Measurements from ENCODE around the gene MRPL12. TPM values are rescaled to one million over a fixed set of nuclear protein-coding genes. Genes with fewer than 3 reads are reported as not detected.
A peak's percentile ranks its signal among the peaks of the same experiment; 100 is the strongest.

MRPL12 gene
- total and polyA plus RNA-seq, 8 donors, result 27.2 to 72.2 (median 35.3) TPM

DNA sequence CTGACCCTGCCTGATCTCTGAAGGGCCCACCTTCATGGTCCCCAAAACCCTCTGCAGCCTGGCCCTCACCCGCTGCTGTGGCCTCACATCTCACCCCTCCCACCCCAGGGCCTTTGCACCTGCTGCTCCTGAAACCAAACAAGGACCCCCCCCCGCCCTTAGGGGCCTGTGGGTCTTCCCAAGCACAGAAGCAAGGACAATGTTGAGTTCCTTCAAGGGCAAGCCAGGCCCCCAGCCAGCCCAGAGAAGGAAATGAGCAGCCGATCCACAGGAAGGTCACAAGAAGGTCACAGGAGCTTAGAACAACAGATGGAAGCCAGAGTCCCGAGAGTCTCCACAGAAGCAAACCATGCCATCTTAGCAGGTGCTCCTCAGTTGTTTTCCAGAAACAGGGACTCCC is 46.3 kb upstream of the MRPL12 start:
- Histone ChIP-seq H3K27ac (no peak overlapping the region), H3K9me3 (no peaks in the 10 kb centered on the region), H3K27me3 (peaks cover 0 to 15% of the 10 kb centered on the region in 2 donors), H3K4me3 (no peak overlapping the region), H3K4me1 (peaks cover 0 to 6% of the 10 kb centered on the region in 2 donors), H3K36me3 (no peaks in the 10 kb centered on the region)
- intact Hi-C loops (cut with DNase I), result no loop called here
- DNase-seq (no peak), ATAC-seq (no peak)
- TF ChIP-seq, protein P1, sequence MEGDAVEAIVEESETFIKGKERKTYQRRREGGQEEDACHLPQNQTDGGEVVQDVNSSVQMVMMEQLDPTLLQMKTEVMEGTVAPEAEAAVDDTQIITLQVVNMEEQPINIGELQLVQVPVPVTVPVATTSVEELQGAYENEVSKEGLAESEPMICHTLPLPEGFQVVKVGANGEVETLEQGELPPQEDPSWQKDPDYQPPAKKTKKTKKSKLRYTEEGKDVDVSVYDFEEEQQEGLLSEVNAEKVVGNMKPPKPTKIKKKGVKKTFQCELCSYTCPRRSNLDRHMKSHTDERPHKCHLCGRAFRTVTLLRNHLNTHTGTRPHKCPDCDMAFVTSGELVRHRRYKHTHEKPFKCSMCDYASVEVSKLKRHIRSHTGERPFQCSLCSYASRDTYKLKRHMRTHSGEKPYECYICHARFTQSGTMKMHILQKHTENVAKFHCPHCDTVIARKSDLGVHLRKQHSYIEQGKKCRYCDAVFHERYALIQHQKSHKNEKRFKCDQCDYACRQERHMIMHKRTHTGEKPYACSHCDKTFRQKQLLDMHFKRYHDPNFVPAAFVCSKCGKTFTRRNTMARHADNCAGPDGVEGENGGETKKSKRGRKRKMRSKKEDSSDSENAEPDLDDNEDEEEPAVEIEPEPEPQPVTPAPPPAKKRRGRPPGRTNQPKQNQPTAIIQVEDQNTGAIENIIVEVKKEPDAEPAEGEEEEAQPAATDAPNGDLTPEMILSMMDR (IDR thresholded peaks at IDR 0.05), result no peak

DNA sequence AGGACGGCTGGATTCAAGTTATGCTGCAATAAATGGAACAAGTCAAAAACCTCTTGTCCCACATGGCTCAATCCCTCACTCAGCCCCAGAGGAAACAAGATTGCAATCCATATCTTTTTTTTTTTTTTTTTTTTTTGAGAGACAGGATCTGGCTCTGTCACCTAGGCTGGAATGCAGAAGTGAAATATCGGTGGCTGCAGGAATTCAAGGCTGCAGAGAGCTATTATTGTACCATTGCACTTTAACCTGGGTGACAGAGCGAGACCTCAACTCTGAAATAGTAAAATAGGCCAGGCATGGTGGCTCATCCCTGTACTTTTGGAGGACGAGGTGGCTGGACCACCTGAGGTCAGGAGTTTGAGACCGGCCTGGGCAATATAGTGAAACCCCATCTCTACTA is 44.1 kb upstream of the MRPL12 start:
- TF ChIP-seq, protein P1 (IDR thresholded peaks at IDR 0.05), result no peak
- no peak for DNase-seq
- intact Hi-C loops (cut with DNase I), result no loop called here
- Histone ChIP-seq H3K36me3 (no peaks in the 10 kb centered on the region), H3K4me3 (no peak overlapping the region), H3K4me1 (peaks cover 0 to 3% of the 10 kb centered on the region in 2 donors), H3K9me3 (no peaks in the 10 kb centered on the region), H3K27ac (peak overlapping the region in 1 of 2 donors; percentile 55), H3K27me3 (peaks cover 0 to 1% of the 10 kb centered on the region in 2 donors)
- ATAC-seq, result peak; percentile 57

DNA sequence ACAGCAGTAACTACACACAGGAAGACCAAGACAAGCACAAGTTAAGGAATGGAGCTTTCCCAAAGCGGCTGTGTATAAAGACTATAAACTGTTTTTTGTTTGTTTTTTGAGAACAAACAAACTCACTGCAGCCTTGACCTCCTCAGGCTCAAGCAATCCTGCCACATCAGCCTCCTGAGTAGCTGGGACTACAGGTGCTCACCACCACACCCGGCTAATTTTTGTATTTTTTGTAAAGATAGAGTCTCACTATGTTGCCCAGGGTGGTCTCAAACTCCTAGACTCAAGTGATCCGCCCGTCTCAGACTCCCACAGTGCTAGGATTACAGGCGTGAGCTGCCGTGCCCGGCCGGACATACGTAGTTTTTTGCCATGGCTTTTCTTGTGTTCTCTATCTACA is 42.7 kb upstream of the MRPL12 start:
- H3K27ac ChIP-seq, result no peak overlapping the region
- ATAC-seq, result no peak

DNA sequence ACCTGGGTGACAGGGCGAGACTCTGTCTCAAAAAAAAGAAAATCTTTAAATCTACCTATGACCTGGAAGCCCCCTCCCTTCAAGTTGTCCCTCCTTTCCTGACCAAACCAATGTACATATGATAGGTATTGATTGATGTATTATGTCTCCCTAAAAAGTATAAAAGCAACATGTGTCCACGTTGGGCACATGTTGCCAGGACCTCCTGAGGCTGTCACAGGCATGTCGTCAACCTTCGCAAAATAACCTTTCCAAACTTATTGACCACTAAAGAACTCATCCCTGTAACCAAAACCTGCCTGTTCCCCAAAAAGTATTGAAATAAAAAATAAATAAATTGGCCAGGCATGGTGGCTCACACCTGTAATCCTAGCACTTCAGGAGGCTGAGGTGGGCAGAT is 41.2 kb upstream of the MRPL12 start:
- Histone ChIP-seq H3K4me1 (peaks cover 9 to 16% of the 10 kb centered on the region in 2 donors), H3K27me3 (no peaks in the 10 kb centered on the region), H3K9me3 (no peaks in the 10 kb centered on the region), H3K27ac (no peak overlapping the region), H3K36me3 (peaks cover 0 to 9% of the 10 kb centered on the region in 2 donors), H3K4me3 (no peak overlapping the region)
- intact Hi-C loops (cut with DNase I), result no loop called here
- TF ChIP-seq, protein P1 (IDR thresholded peaks at IDR 0.05), result no peak
- DNase-seq (no peak), ATAC-seq (no peak)

More for the DNA sequence above, 42.7 kb upstream of the MRPL12 start:
- TF ChIP-seq, protein P1 (IDR thresholded peaks at IDR 0.05), result no peak
- no peak for DNase-seq
- Histone ChIP-seq H3K9me3 (no peaks in the 10 kb centered on the region), H3K36me3 (peaks cover 0 to 9% of the 10 kb centered on the region in 2 donors), H3K27me3 (no peaks in the 10 kb centered on the region), H3K4me1 (peaks cover 4 to 10% of the 10 kb centered on the region in 2 donors), H3K4me3 (no peak overlapping the region)
- intact Hi-C loops (cut with DNase I), result no loop called here

DNA sequence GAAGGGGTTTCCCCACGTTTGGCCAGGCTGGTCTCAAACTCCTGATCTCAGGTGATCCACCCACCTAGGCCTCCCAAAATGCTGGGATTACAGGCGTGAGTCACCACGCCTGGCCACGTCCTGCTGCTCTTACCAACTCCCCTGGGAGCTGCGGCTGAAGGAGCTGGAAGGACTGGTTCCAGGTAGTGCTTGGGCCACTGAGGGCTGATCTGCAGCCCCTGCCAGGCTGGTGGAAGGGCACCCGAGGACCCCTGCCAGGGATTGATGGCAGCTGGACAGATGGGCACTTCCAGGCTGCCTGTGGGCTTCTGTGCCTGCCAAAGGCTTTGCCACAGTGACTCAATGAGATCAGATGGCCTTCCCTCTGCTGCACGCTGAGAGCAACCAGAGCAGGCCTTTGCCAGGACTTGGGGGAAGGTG is 39.1 kb upstream of the MRPL12 start:
- DNase-seq, result no peak
- intact Hi-C loops (cut with DNase I), result no loop called here
- H3K27ac ChIP-seq, result no peak overlapping the region

More for the DNA sequence above, 39.1 kb upstream of the MRPL12 start:
- peaks cover 0 to 14% of the 10 kb centered on the region in 2 donors for H3K36me3 ChIP-seq
- no peak for ATAC-seq
- H3K4me1 ChIP-seq, result peaks cover 18 to 32% of the 10 kb centered on the region in 2 donors
- no peaks in the 10 kb centered on the region for H3K9me3 ChIP-seq
- no peak overlapping the region for H3K4me3 ChIP-seq
- no peaks in the 10 kb centered on the region for H3K27me3 ChIP-seq
- TF ChIP-seq, protein P1 (IDR thresholded peaks at IDR 0.05), result no peak
